Transverse colon (tissue), 4 donors: ENCODE data around the gene IQSEC3.

Experiments used
- CTCF ChIP-seq, 5 experiments: fragments of 200-600 bp in 3 of 5; fragments of 450-650 bp in 2 of 5; sonication (generic) in 3 of 5; IDR thresholded peaks; 1 replicate in 2 of 5; 2 replicates in 3 of 5; pipeline ENCODE4 v1.5.1; 2016 to 2017; ENCODE audit warnings: antibody characterized with exemption in 5 of 5, inconsistent platforms in 3 of 5, mild to moderate bottlenecking in 2 of 5, moderate library complexity in 1 of 5
- POLR2AphosphoS5 ChIP-seq, 3 donors: sonication (generic); formaldehyde crosslinking; IDR thresholded peaks; one replicate each; pipeline ENCODE4 v1.6.1; 2016; ENCODE audit warnings: antibody characterized with exemption in 3 of 3

GRCh38 chr12:213527-213932, 147.0 kb downstream of the IQSEC3 start:
- TF ChIP-seq POLR2AphosphoS5 (IDR thresholded peaks at IDR 0.05) (no peak), CTCF (IDR thresholded peaks at IDR 0.05) (no peak)
